ENCODE results near the gene OR13C2. TPM values are rescaled to one million over a fixed set of nuclear protein-coding genes. Genes with fewer than 3 reads are reported as not detected.

OR13C2 gene
- total RNA-seq, 1 donor from 2014 or later = not detected

Other genes starting within 250 kb of the OR13C2 start
- gene OR13F1, start 101.4 kb downstream of the OR13C2 start, total RNA-seq = not detected in 2 replicates
- gene OR13C4, start 78.4 kb downstream of the OR13C2 start, total RNA-seq = not detected in 2 replicates
- gene OR13C3, start 68.8 kb downstream of the OR13C2 start, total RNA-seq = not detected in 2 replicates
- not detected in 2 replicates for gene OR13C8, start 36.5 kb downstream of the OR13C2 start, total RNA-seq
- not detected in 2 replicates for gene OR13C5, start 6.2 kb downstream of the OR13C2 start, total RNA-seq
- gene OR13C9, start 12.6 kb upstream of the OR13C2 start, total RNA-seq = not detected in 2 replicates
- not detected in 2 replicates for gene OR13D1, start 88.9 kb upstream of the OR13C2 start, total RNA-seq
- 44.0 and 52.1 TPM in 2 replicates for gene NIPSNAP3A, start 142.1 kb upstream of the OR13C2 start, total RNA-seq
- 0.19 and 0.85 TPM in 2 replicates for gene NIPSNAP3B, start 158.5 kb upstream of the OR13C2 start, total RNA-seq

Measured in dermis blood vessel endothelial cell (primary cell).